Measurements from ENCODE around the gene SP3. TPM values are rescaled to one million over a fixed set of nuclear protein-coding genes. Genes with fewer than 3 reads are reported as not detected.

Gene SP3
- total RNA-seq, 1 donor from 2014 or later: 73.6 TPM

- DNase-seq (ENCODE audit: low read depth): peak; percentile 51
Observed at GRCh38 chr2:173997269-173997668, 32.1 kb upstream of the SP3 start.

GRCh38 chr2:173996766-173997165 is 31.6 kb upstream of the SP3 start:
- DNase-seq (ENCODE audit: low read depth): no peak

- DNase-seq (ENCODE audit: low read depth): no peak
Observed at GRCh38 chr2:173993459-173993858, 28.3 kb upstream of the SP3 start.

GRCh38 chr2:173991856-173992588 is 26.8 kb upstream of the SP3 start:
- DNase-seq (ENCODE audit: low read depth): peak; percentile 65

DNA sequence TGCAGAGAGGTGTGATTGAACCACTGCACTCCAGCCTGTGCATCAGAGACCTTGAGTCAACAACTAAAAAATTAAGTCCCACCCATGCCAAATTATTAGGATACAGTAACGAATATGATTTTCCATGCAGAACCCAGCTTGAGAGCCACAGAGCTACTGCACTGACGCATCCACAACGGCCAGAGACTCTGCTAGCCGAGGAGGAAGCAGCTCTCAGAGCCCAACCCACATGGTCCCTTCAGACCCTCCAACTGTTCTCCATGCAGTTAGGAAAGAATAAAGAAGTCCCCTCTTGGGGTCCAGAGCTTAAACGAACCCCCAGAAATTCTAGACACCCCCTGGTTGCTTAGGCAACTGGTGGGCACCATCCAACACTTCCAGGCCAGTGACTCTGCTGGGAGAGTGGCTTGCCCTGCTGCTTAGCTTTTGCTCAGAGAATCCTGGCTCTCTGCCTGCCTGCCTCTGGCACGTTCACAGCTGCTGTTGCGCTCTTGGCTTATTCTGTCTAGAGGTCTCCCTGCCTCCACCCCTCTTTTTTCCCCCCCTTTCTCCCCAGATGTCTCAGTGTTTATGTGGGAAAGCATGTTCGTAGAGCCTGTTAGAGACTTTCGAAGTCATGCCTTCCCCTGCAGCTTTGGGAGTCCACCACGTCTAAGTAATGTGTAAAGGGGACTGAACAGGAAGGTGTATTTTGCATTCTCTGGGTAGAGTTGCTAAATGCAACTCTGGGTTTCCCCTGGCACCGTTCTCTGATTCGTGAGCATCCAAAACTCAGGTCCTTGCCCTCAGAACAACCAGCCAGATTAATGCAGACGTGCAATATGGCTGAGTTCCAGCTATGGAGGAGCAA is 26.0 kb upstream of the SP3 start:
- DNase-seq (ENCODE audit: low read depth): peak; percentile 87

DNA sequence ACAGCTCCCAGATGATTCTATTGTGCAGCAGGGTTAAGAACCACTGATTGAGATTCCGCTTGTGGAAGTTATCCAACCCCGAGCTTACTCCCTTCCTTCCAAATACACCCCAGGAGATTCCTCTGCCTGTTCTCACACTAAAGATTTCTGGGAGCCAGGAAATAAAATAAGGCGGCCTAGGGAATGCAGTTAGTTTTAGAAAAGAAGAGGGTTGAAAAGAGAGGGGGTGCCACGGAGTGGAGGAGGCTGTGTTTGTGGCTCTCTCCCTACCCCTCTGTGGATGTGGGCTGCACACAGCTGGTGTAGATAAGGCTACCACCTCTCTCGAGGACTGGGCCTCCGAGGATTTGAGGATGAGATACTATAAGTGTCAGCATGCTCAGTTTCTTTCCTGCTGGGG is 25.1 kb upstream of the SP3 start:
- no peak for DNase-seq (ENCODE audit: low read depth)

DNA sequence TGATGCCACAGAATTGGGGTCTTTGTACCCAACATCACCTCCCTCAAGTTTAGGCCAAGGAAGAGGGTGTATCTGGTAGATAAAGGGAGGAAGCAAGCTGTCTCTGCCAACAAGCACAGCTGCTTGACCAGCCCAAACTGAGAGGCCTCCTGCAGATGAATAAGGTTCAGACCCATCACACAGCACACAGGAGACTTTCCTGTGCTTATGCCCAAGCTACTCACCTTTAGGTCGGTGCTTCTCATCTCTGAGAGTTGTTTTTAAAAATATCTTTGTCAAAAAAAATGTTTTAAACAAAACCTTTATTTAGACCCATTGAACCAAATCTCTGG is 24.7 kb upstream of the SP3 start:
- no peak for DNase-seq (ENCODE audit: low read depth)

GRCh38 chr2:173989160-173989883 is 24.1 kb upstream of the SP3 start:
- DNase-seq (ENCODE audit: low read depth): no peak

- DNase-seq (ENCODE audit: low read depth): no peak
Observed at GRCh38 chr2:173986805-173987204, 21.6 kb upstream of the SP3 start.

DNA sequence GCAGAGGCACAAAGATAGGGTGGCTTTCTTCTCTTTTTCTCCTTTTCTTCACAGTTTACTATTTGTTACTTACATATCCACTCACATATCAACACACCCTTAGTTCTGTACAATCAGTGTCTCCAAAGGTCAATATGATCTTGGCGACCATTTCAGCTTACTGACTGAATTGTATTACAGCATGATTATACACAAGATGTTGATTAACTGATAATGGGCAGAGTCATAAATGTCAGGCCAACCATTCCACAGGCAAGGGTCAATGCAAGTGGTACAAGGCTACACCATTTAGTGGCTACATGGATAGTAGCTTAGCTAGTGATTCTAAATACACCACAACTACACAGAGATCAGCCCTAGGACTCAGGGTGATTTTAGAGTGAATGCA is 20.4 kb upstream of the SP3 start:
- DNase-seq (ENCODE audit: low read depth): no peak

DNA sequence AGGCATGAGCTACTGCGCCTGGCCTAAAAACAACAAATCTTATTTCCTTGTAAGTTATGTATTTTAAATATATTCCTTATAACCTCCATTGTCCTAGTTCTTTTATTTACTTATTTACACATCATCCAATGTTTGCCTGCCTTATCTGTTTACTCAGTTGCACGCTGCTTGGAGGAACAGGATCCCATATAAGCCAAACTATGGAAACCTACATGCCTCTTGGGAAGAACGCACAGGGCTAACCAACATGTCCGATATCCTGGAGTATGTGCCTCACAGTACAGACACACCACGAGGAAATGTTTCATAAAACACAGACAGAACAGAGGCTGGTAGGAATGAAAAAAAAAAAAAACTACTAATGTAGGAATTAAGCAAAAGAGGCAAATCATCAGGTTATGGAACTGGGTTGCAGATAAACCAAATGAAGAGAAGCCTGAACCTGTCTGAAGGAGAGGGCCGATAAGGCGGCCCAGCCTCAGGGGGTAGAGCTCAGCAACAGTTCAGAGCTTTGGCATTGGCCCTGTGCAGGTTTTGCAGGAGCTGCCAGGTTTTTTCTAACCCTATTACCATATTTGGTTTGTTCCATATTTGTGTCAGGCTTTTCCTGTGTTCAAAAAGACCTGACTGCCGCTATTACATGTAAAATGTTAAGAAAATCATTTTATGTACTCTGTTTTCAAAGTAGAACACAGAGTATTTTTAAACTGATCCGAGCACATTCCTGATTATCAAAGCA is 19.9 kb upstream of the SP3 start:
- DNase-seq (ENCODE audit: low read depth): no peak

GRCh38 chr2:173983391-173983871 is 18.3 kb upstream of the SP3 start:
- DNase-seq (ENCODE audit: low read depth): no peak

DNA sequence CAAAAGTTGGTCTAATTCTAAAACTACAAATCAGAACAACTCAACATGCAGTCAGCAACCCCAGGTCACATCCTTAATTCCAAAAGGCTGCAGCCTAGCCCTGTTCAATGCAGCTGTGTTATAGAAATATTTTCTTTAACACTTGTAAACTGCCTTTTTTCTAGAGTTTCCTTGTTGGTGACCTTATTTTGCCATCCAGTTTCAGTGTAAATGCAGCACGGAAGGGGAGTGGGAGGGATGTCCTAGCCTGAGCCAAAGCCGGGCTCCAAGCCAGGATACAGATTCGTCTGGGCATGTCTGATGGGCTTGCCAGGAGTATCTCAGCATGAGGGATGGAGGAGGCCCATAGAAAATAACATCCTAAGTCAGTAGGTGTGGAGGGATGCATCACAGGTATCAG is 17.7 kb upstream of the SP3 start:
- peak; percentile 60 for DNase-seq (ENCODE audit: low read depth)

DNA sequence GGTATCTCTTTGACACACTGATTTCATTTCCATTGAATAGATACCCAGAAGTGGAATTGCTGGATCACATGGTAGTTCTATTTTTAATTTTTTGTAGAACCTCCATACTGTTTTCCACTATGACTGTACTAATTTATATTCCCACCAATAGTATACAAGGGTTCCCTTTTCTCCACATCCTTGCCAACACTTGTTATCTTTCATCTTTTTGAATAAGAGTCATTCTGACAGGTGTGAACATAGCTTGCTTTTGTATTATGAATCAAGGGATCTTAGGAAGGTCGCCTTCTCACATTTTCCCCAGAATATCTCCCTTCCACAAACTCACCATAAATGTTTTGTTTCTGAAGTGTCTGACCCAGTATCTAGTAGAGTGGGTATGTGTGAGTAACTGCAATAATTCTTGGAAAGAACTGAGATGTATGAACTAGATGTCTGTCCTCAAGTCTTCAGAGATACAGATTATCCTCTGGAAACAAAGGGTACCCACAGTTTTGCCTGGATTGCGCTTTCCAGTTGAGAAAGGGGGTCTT is 17.1 kb upstream of the SP3 start:
- no peak for DNase-seq (ENCODE audit: low read depth)

GRCh38 chr2:173981520-173981919 is 16.3 kb upstream of the SP3 start:
- DNase-seq (ENCODE audit: low read depth): no peak

GRCh38 chr2:173979751-173980351 is 14.7 kb upstream of the SP3 start:
- DNase-seq (ENCODE audit: low read depth): no peak

DNA sequence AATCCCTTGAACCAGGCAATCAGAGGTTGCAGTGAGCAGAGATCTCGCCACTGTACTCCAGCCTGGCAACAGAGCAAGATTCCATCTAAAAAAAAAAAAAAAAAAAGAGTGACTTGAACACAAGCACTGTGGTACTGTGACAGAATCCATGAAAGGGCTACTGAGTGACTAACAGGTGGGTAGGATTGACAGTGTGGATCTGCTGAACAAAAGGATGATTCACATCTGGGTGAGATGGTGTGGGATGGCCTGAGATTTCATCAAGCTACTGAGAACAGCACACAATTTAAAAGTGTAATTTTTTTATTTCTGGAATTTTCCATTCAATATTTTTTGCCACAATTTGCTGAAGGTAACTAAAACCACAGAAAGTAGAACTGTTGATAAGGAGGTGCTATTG is 13.3 kb upstream of the SP3 start:
- DNase-seq (ENCODE audit: low read depth): no peak

- no peak for DNase-seq (ENCODE audit: low read depth)
Observed at GRCh38 chr2:173972636-173973035, 7.5 kb upstream of the SP3 start.

DNA sequence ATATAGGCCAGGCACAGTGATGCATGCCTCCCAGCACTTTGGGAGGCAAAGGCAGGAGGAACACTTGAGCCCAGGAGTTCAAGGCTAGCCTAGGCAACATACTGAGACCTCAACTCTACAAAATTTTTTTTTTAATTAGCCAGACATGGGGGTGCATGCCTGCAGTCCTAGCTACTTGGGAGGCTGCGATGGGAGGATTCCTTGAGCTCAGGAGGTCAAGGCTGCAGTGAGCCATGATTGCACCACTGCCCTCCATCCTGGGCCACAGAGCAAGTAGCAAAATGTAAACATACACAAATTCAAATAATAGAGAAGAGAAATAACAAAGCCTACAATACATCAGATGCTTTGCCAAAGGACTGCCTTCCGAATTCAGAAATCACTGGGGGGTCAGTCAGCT is 7.0 kb upstream of the SP3 start:
- DNase-seq (ENCODE audit: low read depth): no peak

DNA sequence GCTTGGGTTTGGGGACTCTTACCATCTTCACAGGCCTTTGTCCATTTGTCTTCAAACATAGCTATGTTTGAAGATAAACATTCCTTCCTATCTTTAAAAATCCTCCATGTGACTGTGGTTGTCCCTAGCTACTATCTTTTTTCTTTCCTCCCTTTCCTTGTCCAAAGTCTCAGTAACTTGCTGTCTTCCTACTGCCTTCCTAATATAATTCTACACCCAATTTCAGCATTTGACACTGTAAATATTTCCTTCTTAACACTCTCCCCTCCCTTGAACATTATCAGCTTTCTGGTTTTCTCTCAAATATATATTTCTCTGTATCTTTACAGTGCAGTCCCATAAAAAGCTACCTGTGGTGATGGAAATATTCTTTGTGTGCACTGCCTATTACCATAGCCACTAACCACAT is 5.3 kb upstream of the SP3 start:
- DNase-seq (ENCODE audit: low read depth): no peak

GRCh38 chr2:173969886-173970285 is 4.7 kb upstream of the SP3 start:
- no peak for DNase-seq (ENCODE audit: low read depth)

Measured in myocyte (in vitro differentiated cells).